Neural progenitor cell (in vitro differentiated cells): ENCODE results near the gene WDR35.

Experiments used
- EZH2 ChIP-seq: fragments of 200-600 bp; sonication (generic); IDR thresholded peaks from 2 replicates; pipeline ENCODE4 v1.6.1; 2017; ENCODE audit warnings: antibody characterized with exemption, mild to moderate bottlenecking, moderate library complexity
- TF ChIP-seq, protein P1 (sequence below): fragments of 200-600 bp; sonication (generic); IDR thresholded peaks from 2 replicates; pipeline ENCODE4 v1.5.1; 2017; ENCODE audit warnings: antibody characterized with exemption, mild to moderate bottlenecking

DNA sequence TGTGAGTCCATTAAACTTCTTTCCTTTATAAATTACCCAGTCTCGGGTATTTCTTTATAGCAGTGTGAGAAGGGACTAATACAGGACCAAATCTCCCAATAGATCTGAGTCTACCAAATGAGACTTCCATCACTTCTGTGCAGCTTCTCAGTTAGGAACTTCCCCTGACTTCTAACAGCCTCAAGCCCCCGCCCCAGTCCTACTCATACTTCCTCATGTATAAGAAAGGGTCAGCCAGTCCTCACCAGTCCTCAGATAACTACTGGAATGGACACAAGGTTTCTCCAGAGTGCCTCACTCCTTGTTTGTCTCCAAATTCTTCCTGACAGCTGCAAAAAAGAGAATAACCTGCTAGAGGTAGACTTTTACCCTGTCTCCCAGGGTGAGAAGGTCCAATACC is 107.6 kb downstream of the WDR35 start:
- no peak for TF ChIP-seq EZH2
- TF ChIP-seq, protein P1, sequence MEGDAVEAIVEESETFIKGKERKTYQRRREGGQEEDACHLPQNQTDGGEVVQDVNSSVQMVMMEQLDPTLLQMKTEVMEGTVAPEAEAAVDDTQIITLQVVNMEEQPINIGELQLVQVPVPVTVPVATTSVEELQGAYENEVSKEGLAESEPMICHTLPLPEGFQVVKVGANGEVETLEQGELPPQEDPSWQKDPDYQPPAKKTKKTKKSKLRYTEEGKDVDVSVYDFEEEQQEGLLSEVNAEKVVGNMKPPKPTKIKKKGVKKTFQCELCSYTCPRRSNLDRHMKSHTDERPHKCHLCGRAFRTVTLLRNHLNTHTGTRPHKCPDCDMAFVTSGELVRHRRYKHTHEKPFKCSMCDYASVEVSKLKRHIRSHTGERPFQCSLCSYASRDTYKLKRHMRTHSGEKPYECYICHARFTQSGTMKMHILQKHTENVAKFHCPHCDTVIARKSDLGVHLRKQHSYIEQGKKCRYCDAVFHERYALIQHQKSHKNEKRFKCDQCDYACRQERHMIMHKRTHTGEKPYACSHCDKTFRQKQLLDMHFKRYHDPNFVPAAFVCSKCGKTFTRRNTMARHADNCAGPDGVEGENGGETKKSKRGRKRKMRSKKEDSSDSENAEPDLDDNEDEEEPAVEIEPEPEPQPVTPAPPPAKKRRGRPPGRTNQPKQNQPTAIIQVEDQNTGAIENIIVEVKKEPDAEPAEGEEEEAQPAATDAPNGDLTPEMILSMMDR: no peak
